Kidney tubule cell (primary cell): ENCODE results near the gene C3orf20.

Experiments
- DNase-seq: peaks from one replicate; pipeline ENCODE4 v3.0.0-alpha.2; 2018; ENCODE audit warnings: low spot score

Gene C3orf20

DNA sequence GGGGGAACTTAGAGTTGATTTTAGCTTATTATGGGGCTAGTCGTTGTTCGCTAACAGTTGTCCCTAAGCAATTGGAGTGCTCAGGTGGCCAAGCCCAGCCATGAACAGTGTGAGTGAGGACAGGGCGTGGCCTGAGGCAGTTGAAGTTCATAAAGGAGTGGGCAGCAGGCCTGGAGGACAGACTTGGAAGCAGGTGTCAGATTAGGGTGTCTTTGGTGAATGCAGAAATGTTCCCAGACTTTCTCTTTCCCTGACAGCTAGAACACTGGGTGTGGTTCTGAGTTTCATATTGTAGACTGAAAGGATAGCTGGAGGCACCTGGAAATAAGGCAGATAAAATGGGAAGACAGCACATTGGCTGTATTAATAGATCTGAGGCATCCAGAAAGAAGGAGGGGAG is 84.0 kb downstream of the C3orf20 start:
- no peak for DNase-seq

GRCh38 chr3:14760185-14760584 is 85.2 kb downstream of the C3orf20 start:
- DNase-seq = no peak

GRCh38 chr3:14761121-14761672 is 86.3 kb downstream of the C3orf20 start:
- no peak for DNase-seq

DNA sequence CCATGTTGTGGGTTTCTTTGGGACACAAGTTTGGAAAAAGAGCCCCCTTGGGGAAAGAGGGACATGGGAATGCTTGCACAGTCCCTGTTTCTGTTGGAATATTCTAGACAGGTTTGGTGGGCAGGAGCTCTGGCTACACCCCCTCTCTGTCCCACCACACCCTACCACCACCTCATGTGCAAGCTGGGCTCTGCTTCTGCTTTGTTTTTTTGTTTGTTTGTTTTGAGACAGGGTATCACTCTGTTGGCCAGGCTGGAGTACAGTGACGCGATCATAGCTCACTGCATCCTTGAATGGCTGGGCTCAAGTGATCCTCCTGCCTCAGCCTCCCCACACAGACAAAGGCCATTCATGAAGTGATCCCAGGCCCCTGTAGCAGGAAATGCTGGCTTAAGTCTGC is 86.9 kb downstream of the C3orf20 start:
- DNase-seq = no peak

DNA sequence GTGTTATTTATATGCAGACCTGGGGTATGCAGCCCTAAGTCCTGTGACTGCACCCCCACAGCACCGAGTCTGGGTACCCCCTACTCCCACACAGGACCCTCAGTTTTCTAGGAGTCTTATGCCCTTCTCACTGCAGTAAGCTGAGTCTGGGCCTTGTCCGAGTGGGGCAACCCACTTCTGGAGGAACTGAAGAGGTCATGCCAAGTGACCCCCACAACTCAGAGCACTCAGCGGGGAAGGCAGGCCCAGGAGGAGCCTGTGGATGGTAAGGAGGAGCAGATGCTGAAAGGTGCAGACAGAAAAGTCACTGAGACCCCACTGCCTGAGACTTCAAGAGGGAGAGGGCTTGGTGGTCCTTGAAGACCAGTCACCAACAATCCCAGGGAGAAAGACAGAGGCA is 87.8 kb downstream of the C3orf20 start:
- DNase-seq = no peak

- no peak for DNase-seq
Observed at GRCh38 chr3:14764331-14765059, 89.6 kb downstream of the C3orf20 start.

GRCh38 chr3:14765060-14765400 is 90.1 kb downstream of the C3orf20 start:
- DNase-seq = no peak

- no peak for DNase-seq
Observed at GRCh38 chr3:14765576-14766427, 90.9 kb downstream of the C3orf20 start.

DNA sequence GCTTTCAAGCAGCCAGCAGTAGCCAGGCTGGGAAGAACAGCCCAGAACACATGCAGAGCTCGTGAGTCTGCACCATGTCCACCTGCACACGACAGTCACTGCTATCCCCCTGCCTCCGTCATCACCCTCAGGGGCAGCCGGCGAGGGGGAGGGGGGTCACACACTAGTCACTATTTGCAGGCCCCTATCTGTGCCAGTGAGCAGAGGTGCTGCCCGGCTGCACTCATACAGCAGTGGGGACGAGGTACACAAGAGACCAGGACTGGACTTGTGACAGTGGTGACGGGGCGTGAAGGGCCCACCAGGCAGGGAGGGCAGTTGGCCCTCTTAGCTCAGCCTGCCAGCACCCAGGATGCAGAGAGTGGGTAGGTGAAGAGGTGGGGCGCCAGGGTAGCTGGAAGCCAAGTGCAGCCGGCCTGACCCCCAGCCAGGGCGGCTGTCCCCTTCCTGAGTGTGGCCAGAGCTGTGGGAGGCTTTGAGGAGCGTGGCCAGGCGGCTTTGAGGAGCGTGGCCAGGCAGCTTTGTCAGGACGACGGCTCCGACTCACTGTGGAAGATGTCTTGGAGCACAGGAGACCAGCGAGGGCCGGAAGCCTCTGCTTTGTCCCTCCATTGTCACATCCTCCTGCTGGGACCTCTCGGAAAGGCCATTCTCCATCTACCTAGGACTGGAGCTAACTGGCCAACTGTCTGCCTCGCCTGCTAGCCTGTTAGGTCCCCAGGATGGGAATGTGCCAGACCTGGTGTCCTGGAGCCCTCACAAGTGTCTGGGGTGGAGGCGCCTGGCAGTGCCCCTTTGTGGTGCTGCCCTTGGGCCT is 91.7 kb downstream of the C3orf20 start:
- no peak for DNase-seq

DNA sequence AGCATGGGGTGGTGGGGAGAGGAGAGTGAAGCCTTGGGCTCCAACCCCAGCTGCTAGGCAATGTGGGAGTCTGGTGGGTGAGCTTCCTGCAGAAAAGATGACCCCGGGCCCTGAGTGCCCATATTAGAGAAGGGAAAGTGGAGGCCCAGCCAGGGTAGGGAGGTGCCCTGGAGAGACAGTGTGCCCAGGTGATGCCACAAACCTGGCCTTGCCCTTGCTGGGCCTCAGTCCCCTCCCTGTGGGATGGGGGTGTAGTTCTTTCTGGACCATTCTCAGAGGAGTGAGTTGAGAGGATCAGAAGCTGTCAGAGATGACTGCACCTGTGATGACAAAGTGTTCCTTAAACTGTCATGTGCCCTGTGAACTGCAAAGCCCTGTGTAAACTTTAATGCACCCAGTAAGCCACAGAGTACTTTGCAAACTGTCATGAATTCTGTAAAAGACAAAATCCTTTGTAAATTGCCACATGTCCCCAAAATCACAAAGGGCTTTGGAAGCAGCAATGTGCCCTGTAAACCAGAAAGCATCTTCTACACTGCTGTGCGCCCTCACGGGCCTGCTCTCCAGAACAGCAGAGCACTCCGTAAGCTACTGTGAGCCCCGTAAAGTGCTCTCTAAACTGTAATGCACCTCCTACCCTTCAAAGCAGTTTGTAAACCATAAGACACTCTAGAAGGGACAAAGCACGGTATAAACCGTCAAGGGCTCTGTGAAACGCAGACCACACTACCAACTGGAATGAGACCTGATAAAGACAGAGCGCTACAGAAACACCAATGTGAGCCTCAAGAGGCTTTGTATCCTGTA is 92.5 kb downstream of the C3orf20 start:
- DNase-seq = no peak

GRCh38 chr3:14768182-14768790 is 93.3 kb downstream of the C3orf20 start:
- no peak for DNase-seq

- DNase-seq = no peak
Observed at GRCh38 chr3:14768881-14769280, 93.9 kb downstream of the C3orf20 start.

DNA sequence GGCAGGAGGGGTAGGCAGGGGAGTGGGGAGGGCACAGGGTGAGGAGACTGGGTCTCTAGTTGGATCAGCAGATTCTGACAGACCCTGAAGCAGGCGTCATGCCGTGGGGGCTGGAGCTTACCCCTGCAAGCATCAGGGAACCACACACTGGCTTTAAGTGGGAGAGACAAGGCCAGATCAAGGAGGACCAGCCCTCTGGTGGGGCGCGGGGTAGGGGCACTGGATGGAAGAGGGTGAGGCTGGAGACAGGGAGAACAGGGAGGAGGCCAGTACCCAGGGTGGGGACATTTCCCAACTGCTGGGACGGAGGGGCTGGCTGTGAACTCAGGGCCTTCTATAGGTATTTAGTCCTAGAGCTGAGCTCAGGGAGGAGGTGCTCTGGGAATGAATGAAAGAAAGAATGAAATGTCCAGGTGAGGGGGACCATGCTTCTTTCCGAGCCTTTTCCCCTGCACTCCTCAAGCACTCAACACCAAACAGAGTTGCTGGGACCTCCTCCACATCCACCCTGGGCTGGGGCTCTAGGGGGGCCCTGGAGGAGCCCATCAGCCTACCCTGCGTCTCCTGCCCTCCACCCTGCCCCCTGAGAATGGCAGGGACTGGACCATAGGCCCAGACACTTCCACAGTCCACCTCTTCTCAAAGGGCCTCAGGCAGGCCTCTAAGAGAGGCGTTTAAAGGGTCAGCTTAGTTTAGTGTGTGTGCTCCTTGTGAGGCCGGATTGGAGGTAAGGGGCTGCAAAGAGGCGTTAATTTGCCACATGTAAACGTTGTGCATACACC is 94.8 kb downstream of the C3orf20 start:
- no peak for DNase-seq

DNA sequence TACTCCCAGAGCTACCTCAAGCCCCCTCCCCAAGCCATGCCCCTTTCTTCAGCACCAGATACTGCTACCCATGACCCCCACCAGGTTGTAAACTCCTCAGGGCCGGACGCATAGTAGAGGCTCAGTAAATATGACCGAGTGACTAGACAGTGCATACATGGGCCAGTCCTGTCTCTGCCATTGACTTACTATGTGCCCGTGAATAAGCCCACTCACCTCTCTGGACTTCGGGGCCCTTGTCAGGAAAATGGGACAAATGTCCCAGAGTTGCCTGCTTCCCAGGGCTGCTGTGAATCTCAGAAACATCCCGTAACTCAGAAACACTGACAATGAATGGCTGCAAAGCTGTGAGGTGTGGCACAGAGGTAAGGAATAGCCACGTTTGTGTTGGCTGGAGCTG is 95.7 kb downstream of the C3orf20 start:
- no peak for DNase-seq

GRCh38 chr3:14771593-14772497 is 96.9 kb downstream of the C3orf20 start:
- DNase-seq = no peak

DNA sequence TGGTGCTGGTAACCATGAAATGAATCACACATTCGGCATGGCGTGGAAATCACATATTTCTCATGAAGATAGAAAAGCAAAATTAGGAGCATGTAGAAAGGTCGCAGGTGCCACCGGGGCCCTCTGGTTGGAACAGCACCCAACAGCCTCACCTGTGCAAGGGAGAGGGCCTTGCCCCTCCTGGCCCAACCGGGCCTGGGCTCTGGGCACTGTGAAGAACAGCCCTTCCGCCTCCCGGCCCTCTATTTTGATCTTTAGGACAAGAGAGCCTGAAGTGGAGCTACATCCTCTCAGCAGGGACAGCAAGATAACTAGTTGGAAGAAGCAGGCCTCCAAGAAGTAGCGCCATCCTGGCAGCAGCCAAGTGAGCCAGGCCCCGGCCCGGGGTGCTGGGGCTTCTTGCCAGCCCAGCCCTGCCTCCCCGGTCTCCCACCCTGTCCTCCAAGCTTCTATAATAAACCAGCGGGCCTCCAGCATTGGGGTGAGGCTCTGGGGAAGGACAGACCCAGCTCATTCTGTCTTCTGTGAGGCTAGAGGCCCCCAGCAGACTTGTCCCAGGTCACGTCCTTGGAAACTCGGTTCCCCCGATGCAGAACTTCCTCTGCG is 97.7 kb downstream of the C3orf20 start:
- DNase-seq = no peak

GRCh38 chr3:14773281-14773680 is 98.3 kb downstream of the C3orf20 start:
- DNase-seq = no peak

DNA sequence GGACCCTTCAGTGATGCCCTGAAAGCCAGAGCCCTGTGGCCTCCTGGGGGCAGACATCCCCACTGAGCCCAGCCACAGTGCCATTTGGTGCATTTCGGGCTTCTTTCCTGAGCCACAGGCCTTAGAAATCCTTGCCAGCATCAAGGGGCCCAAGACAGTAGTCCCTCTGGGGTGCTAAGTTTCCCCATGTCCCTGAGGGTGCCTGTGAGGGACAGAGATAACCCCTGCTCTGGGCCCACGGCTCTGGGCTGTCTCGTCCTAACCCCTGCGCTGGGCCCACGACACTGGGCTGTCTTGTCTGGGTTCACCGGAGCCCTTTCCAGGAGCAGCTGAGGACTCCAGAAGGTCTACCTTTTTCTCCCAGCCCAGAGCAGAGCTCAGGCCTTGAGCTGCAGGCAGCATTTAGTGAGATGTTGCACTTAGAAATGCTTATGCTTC is 98.8 kb downstream of the C3orf20 start:
- no peak for DNase-seq

DNA sequence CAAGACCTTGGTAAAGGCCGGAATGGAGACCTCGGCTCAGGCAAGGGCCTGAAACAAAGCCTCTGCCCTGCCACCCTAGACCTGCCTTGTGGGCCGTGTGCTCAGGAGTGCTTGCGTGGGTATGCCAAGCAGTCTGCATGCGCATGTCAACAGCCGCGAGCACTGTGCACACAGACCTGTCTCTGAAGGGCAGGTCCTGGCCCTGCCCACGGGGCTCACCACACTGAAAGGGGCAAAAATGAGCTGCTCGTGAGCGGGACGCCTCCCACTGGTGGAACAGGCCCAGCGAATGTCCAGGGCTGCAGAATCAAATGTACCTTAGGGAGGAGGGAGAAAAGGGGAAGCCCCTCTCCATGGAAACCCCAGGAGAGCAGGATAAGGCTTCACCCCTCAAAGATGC is 99.5 kb downstream of the C3orf20 start:
- no peak for DNase-seq
